Epithelial cell of prostate (primary cell): ENCODE data around the gene TLR10.

Experiments used
- DNase-seq: peaks from one replicate; pipeline ENCODE4 v3.0.0-alpha.2; 2011; ENCODE audit warnings: low read depth, low spot score
- H3K27ac ChIP-seq: fragments of 450-650 bp; 2 replicates; pipeline ENCODE4 v1.5.1; 2017; ENCODE audit warnings: mild to moderate bottlenecking

Gene TLR10

GRCh38 chr4:38735870-38736269 lies 46.9 kb downstream of the TLR10 start:
- no peak overlapping the region for H3K27ac ChIP-seq
- DNase-seq = no peak

DNA sequence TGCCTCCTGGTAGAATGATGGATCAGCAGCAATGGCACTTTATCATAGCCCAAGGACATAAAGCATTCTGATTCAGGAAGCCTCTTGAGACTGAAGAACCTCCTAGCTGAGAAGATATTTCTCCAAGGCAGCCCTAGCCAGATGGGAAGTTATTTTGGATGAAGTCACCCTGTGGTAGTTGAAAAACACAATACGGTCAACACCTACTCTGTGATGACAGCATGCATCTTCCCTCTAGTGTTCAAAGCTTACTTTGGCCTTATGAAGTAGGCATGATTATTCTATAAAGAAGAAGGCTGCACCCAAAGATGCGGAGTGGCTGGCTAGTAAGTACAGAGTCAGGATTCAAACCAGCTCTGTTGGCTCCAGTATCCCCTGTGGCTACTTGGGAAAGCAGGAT lies 47.9 kb downstream of the TLR10 start:
- no peak overlapping the region for H3K27ac ChIP-seq
- DNase-seq = no peak

DNA sequence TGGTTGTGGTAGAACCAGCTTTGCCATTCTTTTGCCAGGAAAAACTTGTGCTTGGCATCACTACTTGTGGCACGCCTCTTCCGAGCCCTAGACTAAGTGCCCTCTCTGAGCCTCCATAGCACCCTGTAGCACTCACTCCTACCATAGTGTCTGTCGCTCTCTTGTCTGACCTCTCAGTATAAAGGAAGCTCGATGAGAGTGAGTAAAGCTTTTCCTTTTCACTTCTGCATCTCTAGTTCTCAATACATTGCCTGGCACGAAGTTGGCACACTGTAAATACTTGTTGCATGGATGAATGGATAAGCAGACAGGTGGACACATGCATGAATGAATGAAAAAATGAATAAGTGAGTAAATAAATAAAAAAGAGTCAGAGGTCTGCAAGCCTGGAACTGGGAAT lies 48.3 kb downstream of the TLR10 start:
- H3K27ac ChIP-seq = no peak overlapping the region
- no peak for DNase-seq

GRCh38 chr4:38733663-38734062 lies 49.1 kb downstream of the TLR10 start:
- no peak for DNase-seq
- no peak overlapping the region for H3K27ac ChIP-seq

DNA sequence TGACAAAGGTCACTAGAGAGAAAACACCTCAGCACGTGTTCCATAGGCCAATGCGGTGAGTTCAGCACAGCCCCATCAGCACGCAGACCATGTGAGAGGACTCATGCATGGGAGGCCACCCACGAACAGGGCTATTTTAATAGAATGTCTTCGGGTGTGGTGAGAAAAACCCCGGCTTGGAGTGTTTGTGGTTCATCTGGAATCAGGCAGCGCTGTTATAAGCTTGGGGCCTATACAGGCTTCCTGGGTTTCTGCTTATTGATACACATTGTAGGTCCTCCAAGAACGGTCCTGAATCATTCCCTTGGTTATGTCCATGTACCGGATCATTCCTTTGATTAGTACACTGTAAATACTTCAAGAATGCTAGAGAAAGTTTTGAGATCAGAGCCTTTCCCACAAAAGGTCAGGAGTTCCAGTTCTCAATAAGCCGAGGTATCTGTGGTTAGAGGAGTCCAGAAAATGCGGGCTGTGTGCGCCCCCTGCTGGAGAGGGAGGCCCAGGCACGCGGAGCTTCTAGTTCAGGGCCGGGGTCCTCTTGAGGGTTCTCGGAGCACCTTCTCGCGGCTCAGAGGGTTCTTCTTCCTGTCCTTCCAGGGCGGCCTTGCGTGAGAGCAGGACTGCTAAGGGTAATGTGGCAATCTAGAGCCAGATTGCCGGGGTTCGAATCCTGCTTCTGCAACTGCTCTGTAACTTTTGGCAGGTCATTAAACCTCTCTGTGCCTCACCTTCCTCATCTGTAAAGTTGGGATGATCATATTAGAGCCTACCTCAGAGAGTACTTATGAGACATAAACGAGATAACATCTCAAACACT lies 51.8 kb downstream of the TLR10 start:
- DNase-seq = no peak
- no peak overlapping the region for H3K27ac ChIP-seq

DNA sequence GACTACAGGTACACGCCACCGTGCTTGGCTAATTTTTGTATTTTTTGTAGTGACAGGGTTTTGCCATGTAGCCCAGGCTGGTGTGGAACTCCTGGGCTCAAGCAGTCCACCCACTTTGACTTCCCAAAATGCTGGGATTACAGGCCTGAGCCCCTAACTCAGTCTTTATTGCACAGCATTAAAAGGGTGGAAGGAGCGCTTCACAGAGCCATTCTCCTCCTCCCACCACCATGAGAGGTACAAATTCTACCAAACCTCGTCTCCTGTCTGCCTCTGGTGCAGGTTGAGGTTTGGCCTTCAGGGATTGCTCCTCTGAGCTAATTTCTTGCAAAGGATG lies 52.3 kb downstream of the TLR10 start:
- no peak for DNase-seq
- H3K27ac ChIP-seq = no peak overlapping the region

DNA sequence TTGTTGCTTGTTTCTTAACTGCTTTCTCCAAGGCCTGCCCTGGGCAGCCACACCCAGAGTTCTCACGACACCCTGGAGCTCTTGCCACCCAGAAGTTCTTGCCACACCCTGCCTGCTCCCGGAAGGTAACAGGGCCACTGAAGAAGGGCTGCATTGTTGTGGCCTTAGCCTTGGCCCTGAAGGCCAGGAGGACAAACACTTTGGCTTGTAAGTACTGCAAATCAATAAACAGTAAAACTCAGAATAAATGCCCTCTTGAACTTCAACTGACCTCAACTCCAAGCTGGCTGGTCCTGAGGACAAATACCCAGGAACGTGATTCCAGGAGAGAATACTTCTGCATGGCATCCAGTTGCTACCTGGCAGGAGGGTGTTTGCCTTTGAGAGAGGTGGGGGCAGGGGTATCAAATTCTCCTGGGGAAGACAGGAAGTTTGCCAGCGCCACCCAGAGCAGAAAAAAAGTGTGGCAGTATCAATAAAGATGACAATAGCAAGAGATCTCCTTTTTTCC lies 54.1 kb downstream of the TLR10 start:
- DNase-seq = peak; percentile 44
- H3K27ac ChIP-seq = peak overlapping the region; percentile 28

- no peak overlapping the region for H3K27ac ChIP-seq
Measured at GRCh38 chr4:38724475-38724808, 58.3 kb downstream of the TLR10 start.

DNA sequence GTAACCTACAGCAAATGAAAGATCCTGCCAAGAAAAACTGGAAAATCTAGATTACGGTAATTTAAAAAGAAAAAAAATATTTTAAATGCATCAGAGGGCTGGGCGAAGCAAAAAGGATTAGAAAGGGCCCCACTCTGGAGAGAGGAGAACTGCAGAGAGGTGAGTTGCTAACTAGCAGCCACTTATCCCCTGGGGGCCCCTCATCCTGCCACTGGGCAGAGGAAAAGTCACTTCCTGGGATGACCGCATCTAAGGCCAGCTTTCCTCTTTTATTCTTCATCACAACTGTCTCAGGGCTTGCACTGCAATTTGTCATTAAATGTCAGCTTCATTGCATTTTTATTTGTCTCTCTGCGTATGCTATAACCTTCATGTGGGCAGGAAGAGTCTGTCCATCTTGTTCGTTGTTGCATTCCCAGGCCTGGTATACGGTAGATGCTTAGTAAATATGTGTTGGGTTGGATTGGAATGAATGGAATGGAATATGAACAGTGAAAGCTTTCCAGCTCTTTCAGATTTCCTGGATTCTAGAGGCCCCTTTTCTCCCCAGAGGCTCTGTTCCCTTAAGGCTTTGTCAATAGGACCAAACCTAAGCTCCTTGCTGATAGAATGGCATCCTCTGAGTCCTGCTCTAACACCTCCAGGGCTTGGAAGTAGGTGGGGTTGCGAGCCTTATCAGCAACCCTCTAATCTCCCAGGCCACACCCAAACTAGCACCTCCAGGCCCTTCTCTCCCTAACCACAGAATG lies 58.9 kb downstream of the TLR10 start:
- H3K27ac ChIP-seq = no peak overlapping the region
- DNase-seq = no peak

More at GRCh38 chr4:38724475-38724808, 58.3 kb downstream of the TLR10 start:
- DNase-seq = no peak

- H3K27ac ChIP-seq = no peak overlapping the region
- no peak for DNase-seq
Measured at GRCh38 chr4:38723114-38723513, 59.7 kb downstream of the TLR10 start.
